Gastrocnemius medialis (tissue), 4 donors: Measurements from ENCODE around the gene LMO3. TPM values are rescaled to one million over a fixed set of nuclear protein-coding genes. Genes with fewer than 3 reads are reported as not detected.
"Not testable (repeated sequence)": the region's sequence is repeated elsewhere in the genome, so short reads cannot be mapped to it uniquely, and the experiment has no call there.

Source experiments
- ATAC-seq, 2 donors: fragments of 150-250 bp; one replicate each; pipeline ENCODE4 v1.9.1; 2016
- DNase-seq, 2 donors: peaks; one replicate each; pipeline ENCODE4 v3.0.0-alpha.2; 2019
- H3K27ac ChIP-seq, 4 donors: fragments of 200-600 bp; sonication (generic); 1 replicate in 1 of 4; 2 replicates in 3 of 4; pipeline ENCODE4 v1.5.1; 2016 to 2018; ENCODE audit warnings: mild to moderate bottlenecking in 2 of 4, moderate library complexity in 1 of 4
- H3K27me3 ChIP-seq, 3 donors: fragments of 200-600 bp; sonication (generic) in 2 of 3; 1 replicate in 1 of 3; 2 replicates in 2 of 3; pipeline versions ENCODE4 v1.5.1 to v1.6.0; 2016 to 2019; ENCODE audit warnings: mild to moderate bottlenecking in 1 of 3, moderate library complexity in 1 of 3
- H3K36me3 ChIP-seq, 2 donors: fragments of 200-600 bp; sonication (generic) in 1 of 2; one replicate each; pipeline ENCODE4 v1.5.1; 2017 to 2018
- H3K4me1 ChIP-seq, 2 donors: fragments of 200-600 bp; sonication (generic) in 1 of 2; one replicate each; pipeline ENCODE4 v1.5.1; 2016 to 2017; ENCODE audit warnings: mild to moderate bottlenecking in 2 of 2
- H3K4me3 ChIP-seq, 4 donors: fragments of 200-600 bp; sonication (generic) in 3 of 4; 1 replicate in 1 of 4; 2 replicates in 3 of 4; pipeline ENCODE4 v1.5.1; 2016 to 2019; ENCODE audit warnings: mild to moderate bottlenecking in 2 of 4
- H3K9me3 ChIP-seq, 3 donors: fragments of 200-600 bp; sonication (generic) in 2 of 3; 1 replicate in 1 of 3; 2 replicates in 2 of 3; pipeline ENCODE4 v1.5.1; 2016 to 2019
- CTCF ChIP-seq, 5 experiments: fragments of 450-650 bp in 3 of 5; fragments of 200-600 bp in 2 of 5; sonication (generic) in 2 of 5; IDR thresholded peaks in 4 of 5; conservative IDR thresholded peaks in 1 of 5; 1 replicate in 4 of 5; 2 replicates in 1 of 5; pipeline ENCODE4 v1.5.1; 2016 to 2019; ENCODE audit warnings: antibody characterized with exemption in 5 of 5, mild to moderate bottlenecking in 3 of 5, moderate library complexity in 3 of 5
- POLR2A ChIP-seq, 2 donors: fragments of 450-650 bp; IDR thresholded peaks; one replicate each; pipeline ENCODE4 v1.6.1; 2017; ENCODE audit warnings: antibody characterized with exemption in 2 of 2, mild to moderate bottlenecking in 2 of 2, moderate library complexity in 2 of 2
- in situ Hi-C, 4 donors: fragments of 200-750 bp; cut with MboI; loops; one replicate each; pipeline versions ENCODE4 v1.15.0 to v1.8.0; 2017; ENCODE audit warnings: low sequenced_read_pairs in 4 of 4
- intact Hi-C: fragments of 100-400 bp; cut with DNase I; formaldehyde crosslinking; loops from one replicate; pipeline ENCODE4 v1.15.1; 2023; ENCODE audit warnings: low total_unique reads
- total RNA-seq, 4 donors: library from RNA; depleted of rRNA; stranded (reverse); fragments of >200 nt; gene quantifications; one replicate each; pipeline versions ENCODE4 v1.1.0 to v1.2.3, GENCODE V29; 2016

Gene LMO3
- total RNA-seq, 4 donors from 2014 or later, result 0.81 to 4.6 (median 1.5) TPM

- no peak for DNase-seq
- in situ Hi-C loops (no loop called here), intact Hi-C loops (no loop called here)
- Histone ChIP-seq H3K4me1 (no peaks in the 10 kb centered on the region), H3K36me3 (no peaks in the 10 kb centered on the region), H3K4me3 (no peak overlapping the region), H3K27me3 (no peaks in the 10 kb centered on the region), H3K27ac (no peak overlapping the region), H3K9me3 (no peaks in the 10 kb centered on the region)
- ATAC-seq, result no peak
- TF ChIP-seq CTCF (IDR thresholded peaks at IDR 0.05 in 4 of 5, conservative IDR thresholded peaks at IDR 0.05 in 1 of 5) (no peak), POLR2A (IDR thresholded peaks at IDR 0.05) (no peak)
These were observed 52.5 kb downstream of the LMO3 start for GRCh38 chr12:16553457-16553856.

- H3K4me1 ChIP-seq, result no peaks in the 10 kb centered on the region
- no peak for DNase-seq
- no peak overlapping the region for H3K27ac ChIP-seq
- ATAC-seq, result no peak
- H3K36me3 ChIP-seq, result no peaks in the 10 kb centered on the region
- intact Hi-C loops (no loop called here), in situ Hi-C loops (no loop called here)
- H3K9me3 ChIP-seq, result no peaks in the 10 kb centered on the region
- H3K27me3 ChIP-seq, result no peaks in the 10 kb centered on the region
- no peak for TF ChIP-seq CTCF (IDR thresholded peaks at IDR 0.05 in 4 of 5, conservative IDR thresholded peaks at IDR 0.05 in 1 of 5)
- no peak overlapping the region for H3K4me3 ChIP-seq
These were observed 53.7 kb downstream of the LMO3 start for GRCh38 chr12:16552301-16552700.

GRCh38 chr12:16545836-16546235, 60.1 kb downstream of the LMO3 start:
- Histone ChIP-seq H3K9me3 (no peaks in the 10 kb centered on the region), H3K4me1 (no peaks in the 10 kb centered on the region), H3K36me3 (no peaks in the 10 kb centered on the region), H3K4me3 (no peak overlapping the region), H3K27me3 (no peaks in the 10 kb centered on the region), H3K27ac (no peak overlapping the region)
- in situ Hi-C loops (no loop called here), intact Hi-C loops (no loop called here)
- TF ChIP-seq CTCF (IDR thresholded peaks at IDR 0.05 in 4 of 5, conservative IDR thresholded peaks at IDR 0.05 in 1 of 5) (no peak), POLR2A (IDR thresholded peaks at IDR 0.05) (no peak)
- ATAC-seq, result no peak
- DNase-seq, result no peak

- no peaks in the 10 kb centered on the region for H3K27me3 ChIP-seq
- H3K4me3 ChIP-seq, result no peak overlapping the region
- TF ChIP-seq POLR2A (IDR thresholded peaks at IDR 0.05), result no peak
- TF ChIP-seq CTCF (IDR thresholded peaks at IDR 0.05 in 4 of 5, conservative IDR thresholded peaks at IDR 0.05 in 1 of 5), result no peak
- no peak for ATAC-seq
- H3K36me3 ChIP-seq, result no peaks in the 10 kb centered on the region
- DNase-seq, result no peak
- intact Hi-C loops (no loop called here), in situ Hi-C loops (no loop called here)
- H3K9me3 ChIP-seq, result no peaks in the 10 kb centered on the region
- H3K27ac ChIP-seq, result no peak overlapping the region
- no peaks in the 10 kb centered on the region for H3K4me1 ChIP-seq
These were observed 63.4 kb downstream of the LMO3 start for GRCh38 chr12:16542586-16542985.

GRCh38 chr12:16537652-16538051, 68.3 kb downstream of the LMO3 start:
- DNase-seq, H3K4me1 ChIP-seq, H3K27ac ChIP-seq, H3K36me3 ChIP-seq, ATAC-seq, H3K4me3 ChIP-seq, H3K9me3 ChIP-seq, intact Hi-C loops, H3K27me3 ChIP-seq, in situ Hi-C loops: not testable (repeated sequence)
